ENCODE measurements around the gene NAP1L4. TPM values are rescaled to one million over a fixed set of nuclear protein-coding genes. Genes with fewer than 3 reads are reported as not detected.

NAP1L4 gene
- total RNA-seq, 1 donor from 2014 or later, result 109 TPM

DNA sequence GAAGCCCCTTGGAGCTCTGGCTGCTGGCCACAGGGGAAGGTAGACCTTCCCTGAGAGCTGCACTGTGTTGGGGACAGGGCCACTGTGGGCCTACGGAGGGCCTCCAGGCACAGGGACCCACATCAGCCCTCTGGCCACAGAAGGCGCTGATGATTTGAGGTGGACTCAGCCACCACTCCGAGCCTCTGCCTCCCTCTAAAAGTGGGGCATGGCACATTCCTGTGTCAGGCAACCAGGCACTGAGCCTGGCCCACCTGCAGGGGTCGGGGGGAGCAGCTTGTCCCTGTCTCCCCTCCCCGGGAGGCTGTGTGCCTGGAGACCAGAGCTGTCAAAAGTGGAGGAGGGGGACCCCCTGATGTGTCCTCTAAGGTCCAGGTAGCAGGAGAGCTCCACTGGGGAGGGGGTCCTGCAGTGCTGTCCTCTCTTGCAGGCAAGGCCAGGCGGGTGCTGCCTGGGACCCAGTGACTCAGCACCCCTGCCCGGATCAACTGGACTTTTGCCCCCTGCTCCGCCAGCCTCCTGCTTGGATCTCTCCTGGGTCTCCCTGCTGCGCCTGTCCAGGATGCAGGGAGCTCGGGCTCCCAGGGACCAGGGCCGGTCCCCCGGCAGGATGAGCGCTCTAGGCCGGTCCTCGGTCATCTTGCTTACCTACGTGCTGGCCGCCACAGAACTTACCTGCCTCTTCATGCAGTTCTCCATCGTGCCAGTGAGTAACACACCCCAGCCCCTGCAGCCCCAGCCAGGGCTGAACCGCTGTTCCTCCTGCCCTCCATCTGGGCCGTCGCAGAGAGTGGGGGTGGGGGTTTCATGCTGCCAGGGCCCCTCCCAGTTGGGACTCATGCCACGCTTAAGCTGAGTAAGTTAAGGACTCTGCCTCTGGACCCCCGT, 89.1 kb downstream of the NAP1L4 start:
- TF ChIP-seq, protein P1, sequence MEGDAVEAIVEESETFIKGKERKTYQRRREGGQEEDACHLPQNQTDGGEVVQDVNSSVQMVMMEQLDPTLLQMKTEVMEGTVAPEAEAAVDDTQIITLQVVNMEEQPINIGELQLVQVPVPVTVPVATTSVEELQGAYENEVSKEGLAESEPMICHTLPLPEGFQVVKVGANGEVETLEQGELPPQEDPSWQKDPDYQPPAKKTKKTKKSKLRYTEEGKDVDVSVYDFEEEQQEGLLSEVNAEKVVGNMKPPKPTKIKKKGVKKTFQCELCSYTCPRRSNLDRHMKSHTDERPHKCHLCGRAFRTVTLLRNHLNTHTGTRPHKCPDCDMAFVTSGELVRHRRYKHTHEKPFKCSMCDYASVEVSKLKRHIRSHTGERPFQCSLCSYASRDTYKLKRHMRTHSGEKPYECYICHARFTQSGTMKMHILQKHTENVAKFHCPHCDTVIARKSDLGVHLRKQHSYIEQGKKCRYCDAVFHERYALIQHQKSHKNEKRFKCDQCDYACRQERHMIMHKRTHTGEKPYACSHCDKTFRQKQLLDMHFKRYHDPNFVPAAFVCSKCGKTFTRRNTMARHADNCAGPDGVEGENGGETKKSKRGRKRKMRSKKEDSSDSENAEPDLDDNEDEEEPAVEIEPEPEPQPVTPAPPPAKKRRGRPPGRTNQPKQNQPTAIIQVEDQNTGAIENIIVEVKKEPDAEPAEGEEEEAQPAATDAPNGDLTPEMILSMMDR (IDR thresholded peaks at IDR 0.05; ENCODE audit: insufficient read depth, low read length, poor library complexity, severe bottlenecking), result no peak
- no peaks in the 10 kb centered on the region for H3K27me3 ChIP-seq (ENCODE audit: control insufficient read depth, insufficient read depth, low read length)
- DNase-seq (ENCODE audit: low read depth), result no peak
- H3K4me3 ChIP-seq (ENCODE audit: low read depth, low read length), result peak overlapping the region; percentile 56
- H3K36me3 ChIP-seq (ENCODE audit: control insufficient read depth, insufficient read depth, low read length), result no peaks in the 10 kb centered on the region

DNA sequence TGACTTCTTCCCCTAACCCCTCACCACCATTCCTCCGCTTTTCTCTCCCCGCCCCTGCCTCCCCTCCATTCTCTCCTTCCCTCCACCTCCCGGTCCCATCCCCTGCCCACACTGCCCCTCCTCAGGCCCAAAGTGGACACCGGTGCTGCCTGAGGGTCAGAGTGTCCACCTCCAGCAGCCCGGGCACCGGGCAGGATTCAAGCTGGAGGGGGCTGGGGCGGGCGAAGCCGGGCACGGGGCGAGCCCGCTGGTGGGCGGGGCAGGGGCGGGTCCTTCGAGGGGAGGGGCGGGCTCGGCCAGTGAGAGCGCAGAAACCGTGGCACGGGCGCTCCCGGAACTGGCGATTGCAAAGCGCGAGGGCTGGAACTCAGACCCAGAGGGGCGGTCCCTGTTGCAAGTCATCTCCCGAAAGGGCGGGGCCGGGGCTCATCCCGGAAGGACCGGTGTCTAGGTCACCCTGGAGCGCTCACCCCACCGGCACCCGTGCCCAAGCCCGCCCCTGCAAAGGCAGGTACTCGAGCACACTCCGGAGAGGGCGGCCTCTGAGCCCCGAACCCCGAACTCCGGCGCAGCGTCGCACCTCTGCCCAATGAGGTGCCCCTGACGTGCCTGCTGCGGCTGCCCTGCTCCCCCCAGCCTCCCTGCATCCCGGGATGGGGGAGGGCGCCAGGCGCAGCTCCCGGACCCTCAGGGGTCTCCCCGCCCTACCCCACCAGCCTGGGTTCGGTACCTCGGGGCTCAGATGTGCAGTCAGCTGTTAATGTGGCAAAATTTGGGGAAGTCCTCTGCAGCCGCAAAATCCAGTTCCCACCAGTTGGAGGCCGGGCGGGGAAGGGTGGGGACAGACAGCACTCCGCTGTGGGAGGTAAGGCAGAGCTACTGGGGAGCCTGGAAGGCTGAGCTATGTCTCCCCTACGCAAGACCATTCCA, 90.0 kb downstream of the NAP1L4 start:
- Histone ChIP-seq H3K27me3 (ENCODE audit: control insufficient read depth, insufficient read depth, low read length) (no peaks in the 10 kb centered on the region), H3K36me3 (ENCODE audit: control insufficient read depth, insufficient read depth, low read length) (no peaks in the 10 kb centered on the region), H3K4me3 (ENCODE audit: low read depth, low read length) (peak overlapping the region; percentile 56)
- TF ChIP-seq, protein P1 (IDR thresholded peaks at IDR 0.05; ENCODE audit: insufficient read depth, low read length, poor library complexity, severe bottlenecking), result no peak
- peak; percentile 71 for DNase-seq (ENCODE audit: low read depth)

DNA sequence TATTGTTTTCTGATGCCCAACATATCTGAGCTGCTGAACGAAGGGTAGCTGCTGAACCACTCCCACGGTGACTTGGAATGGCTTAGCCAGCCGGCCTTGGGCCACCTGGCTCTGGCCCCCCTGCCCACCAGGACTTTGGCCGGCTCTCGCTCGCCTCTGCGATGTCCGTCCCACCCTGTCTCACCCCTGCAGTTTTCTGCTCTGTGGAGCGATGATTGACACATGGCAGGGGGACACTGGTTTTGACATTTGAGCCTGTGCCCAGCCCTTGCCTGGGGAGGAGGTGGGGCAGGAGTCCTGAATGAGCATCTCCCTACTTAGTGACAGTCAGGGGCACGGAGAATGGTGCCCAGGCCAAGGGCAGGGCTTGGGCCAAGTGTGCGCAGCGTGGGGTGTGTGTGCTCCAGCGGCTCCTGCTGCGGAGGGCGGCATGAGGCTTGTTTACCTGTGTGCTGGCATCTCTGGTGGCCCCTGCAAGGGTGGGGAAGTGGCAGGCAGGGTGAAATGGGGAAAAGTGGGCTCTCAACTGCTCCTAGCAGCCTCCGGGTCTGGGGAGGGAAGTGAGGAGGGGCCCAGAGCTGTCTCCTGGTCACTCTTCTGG, 90.8 kb downstream of the NAP1L4 start:
- peak overlapping the region; percentile 56 for H3K4me3 ChIP-seq (ENCODE audit: low read depth, low read length)

DNA sequence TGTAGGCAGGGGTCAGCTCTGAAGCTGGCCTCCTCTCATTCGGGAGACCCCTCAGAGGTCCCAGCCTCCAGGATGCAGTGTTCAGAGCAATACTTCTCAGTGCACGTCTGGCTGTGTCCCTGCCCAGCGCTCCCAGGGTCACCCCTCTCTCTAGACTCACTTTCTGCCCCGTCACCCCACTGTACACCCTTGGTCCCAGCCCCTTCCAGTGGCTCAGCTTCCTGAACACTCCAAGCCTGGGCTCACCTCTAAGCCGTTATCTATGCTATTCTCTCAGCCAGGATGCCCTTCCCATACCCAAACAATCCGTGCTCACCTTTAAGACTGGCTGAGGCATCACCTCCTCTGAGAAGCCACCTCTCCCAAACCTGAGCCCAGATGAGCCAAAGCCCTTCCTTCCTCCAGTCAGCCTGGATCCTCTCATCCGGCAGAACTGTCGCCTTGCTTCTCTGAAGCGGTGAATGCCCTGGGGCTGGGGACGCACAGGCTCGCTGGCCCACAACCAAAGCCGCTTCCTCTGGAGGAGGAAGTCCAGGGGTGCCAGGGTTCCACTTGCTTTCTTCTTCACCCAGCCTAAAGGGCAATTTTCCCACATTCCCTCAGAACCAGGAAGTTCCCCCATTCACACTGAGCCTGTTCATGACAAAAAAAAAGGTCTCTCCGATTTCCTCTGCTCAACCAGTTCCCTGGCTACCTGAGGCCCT, 92.9 kb downstream of the NAP1L4 start:
- TF ChIP-seq, protein P1 (IDR thresholded peaks at IDR 0.05; ENCODE audit: insufficient read depth, low read length, poor library complexity, severe bottlenecking), result no peak
- H3K36me3 ChIP-seq (ENCODE audit: control insufficient read depth, insufficient read depth, low read length), result no peaks in the 10 kb centered on the region

More for the DNA sequence above, 90.8 kb downstream of the NAP1L4 start:
- TF ChIP-seq, protein P1 (IDR thresholded peaks at IDR 0.05; ENCODE audit: insufficient read depth, low read length, poor library complexity, severe bottlenecking), result no peak
- DNase-seq (ENCODE audit: low read depth), result no peak
- Histone ChIP-seq H3K36me3 (ENCODE audit: control insufficient read depth, insufficient read depth, low read length) (no peaks in the 10 kb centered on the region), H3K27me3 (ENCODE audit: control insufficient read depth, insufficient read depth, low read length) (no peaks in the 10 kb centered on the region)

DNA sequence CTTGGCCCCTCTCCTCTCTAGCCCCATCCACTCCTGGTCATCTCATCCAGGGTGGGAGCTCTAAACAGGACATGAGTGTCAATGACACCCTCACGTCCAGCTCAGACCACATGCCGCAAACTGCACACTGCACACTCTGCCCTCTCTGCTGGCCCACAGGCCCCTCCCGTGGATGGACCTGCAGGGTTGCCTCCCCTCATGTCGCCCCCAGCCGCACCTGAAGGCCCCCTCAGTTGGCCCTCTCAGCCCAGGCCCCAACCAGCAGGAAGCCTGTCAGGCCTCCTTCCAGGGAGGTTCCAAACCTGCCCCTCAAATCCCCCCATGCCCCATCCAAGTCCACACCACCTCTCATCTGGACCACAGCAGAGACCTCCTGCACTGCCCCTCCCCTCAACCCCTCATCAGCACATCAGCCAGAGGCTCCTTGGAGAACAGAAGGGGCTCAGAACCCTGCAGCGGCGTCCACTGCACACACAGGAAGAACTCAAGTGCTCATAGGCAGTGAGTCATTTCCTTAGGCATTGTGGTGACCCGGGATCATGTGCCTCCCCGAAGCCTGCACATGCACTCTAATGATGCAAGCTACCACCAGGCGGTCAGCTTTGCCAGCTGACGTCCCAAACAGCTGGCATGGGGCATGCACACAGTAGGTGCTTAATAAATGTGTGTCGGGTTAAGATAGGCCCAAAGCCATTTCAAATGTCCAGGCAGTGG, 93.6 kb downstream of the NAP1L4 start:
- H3K4me3 ChIP-seq (ENCODE audit: low read depth, low read length), result no peak overlapping the region
- H3K36me3 ChIP-seq (ENCODE audit: control insufficient read depth, insufficient read depth, low read length), result no peaks in the 10 kb centered on the region
- TF ChIP-seq, protein P1 (IDR thresholded peaks at IDR 0.05; ENCODE audit: insufficient read depth, low read length, poor library complexity, severe bottlenecking), result no peak
- no peaks in the 10 kb centered on the region for H3K27me3 ChIP-seq (ENCODE audit: control insufficient read depth, insufficient read depth, low read length)
- peak; percentile 70 for DNase-seq (ENCODE audit: low read depth)

More for the DNA sequence above, 92.9 kb downstream of the NAP1L4 start:
- DNase-seq (ENCODE audit: low read depth), result no peak
- no peak overlapping the region for H3K4me3 ChIP-seq (ENCODE audit: low read depth, low read length)
- H3K27me3 ChIP-seq (ENCODE audit: control insufficient read depth, insufficient read depth, low read length), result no peaks in the 10 kb centered on the region

Data from kidney epithelial cell (primary cell).